NCI-H1417 (cell line): ENCODE data around the gene EDN3.

Experiments
- DNase-seq, 3 experiments: peaks; one replicate each; lab custom pipeline; 2025; lab: John Stamatoyannopoulos, UW

EDN3 gene

DNA sequence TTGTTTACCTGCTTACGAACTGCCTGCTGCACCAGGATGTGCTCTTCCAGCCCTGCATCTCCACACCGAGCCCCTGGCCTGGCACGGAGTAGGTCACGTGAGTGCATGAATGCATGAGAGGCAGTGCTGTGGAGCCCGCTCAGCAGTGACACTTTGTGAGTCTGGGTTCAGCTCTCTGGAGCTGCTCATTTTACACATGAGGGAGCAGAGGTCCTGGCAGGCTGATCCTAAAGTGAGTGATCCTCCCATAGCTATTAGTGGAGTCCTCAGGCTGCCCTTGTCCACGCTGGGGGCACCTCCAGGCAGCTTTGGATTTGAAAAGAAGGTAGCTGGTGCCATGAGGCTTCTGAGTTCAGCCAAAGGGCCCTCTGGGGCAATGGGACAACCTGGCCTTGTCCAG is 64.2 kb downstream of the EDN3 start:
- no peak for DNase-seq

DNA sequence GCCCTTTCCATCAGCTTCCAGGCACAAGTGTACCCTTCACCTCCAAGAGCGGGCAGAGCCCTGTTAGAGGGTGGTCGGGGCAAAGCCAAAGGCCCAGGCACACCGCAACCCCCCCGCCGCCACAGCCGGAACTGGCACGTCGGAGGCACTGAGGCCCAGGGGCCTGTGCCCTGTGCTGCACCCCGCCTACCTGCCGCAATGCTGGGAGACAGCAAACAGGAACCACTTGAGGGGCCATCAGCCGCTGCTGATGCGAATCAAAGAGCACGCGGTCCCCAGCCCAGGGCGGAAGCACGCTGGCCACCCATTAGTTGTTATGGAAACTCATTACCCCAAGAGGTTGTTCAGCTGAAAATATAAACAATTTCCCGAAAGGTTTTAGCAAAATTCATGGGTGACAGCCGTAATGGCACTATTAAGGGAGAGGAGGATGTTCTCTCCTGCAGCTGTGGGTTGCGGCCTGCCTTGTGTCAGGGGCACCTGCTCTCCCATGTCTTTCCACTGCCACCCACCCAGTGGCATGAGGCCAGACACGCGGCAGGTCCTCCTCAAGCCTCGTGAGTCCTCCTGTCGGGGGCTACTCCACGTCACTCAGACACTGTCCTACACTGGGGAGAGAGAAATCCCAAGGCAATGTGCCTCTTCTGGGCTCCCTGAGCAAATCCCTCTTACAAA is 65.3 kb downstream of the EDN3 start:
- DNase-seq, result peak; percentile 68 to 86 (median 85)

- no peak for DNase-seq
Observed at GRCh38 chr20:59371431-59371830, 71.0 kb downstream of the EDN3 start.

- no peak for DNase-seq
Observed at GRCh38 chr20:59374261-59374660, 73.8 kb downstream of the EDN3 start.

- DNase-seq, result no peak
Observed at GRCh38 chr20:59375541-59375940, 75.1 kb downstream of the EDN3 start.
